B cell (primary cell): Measurements from ENCODE around the gene RAPGEF5. TPM values are rescaled to one million over a fixed set of nuclear protein-coding genes. Genes with fewer than 3 reads are reported as not detected.

Source experiments
- ATAC-seq: fragments of 200-7000 bp; cut with Tn5 transposase; one replicate; pipeline ENCODE4 v1.10.0; 2021; ENCODE audit warnings: low read depth, mild to moderate bottlenecking, moderate number of reproducible peaks, moderate library complexity
- CTCF ChIA-PET: fragments of 350-600 bp; sonication (Branson Sonifier 250); formaldehyde crosslinking; loops from one replicate; lab custom pipeline; 2021; ENCODE audit warnings: antibody characterized with exemption, inconsistent platforms; lab: Charles Lee
- POLR2A ChIA-PET: fragments of 350-600 bp; sonication (Branson Sonifier 250); formaldehyde crosslinking; loops from one replicate; lab custom pipeline; 2021; ENCODE audit warnings: antibody characterized with exemption; lab: Charles Lee
- DNase-seq: peaks from one replicate; pipeline ENCODE4 v3.0.0; 2013
- H2AFZ ChIP-seq: 2 replicates; pipeline ENCODE4 v1.6.1; 2012; ENCODE audit warnings: mild to moderate bottlenecking, low read depth, low read length; ENCODE audit not compliant: insufficient read depth, poor library complexity, severe bottlenecking
- H3K27ac ChIP-seq, 2 donors: 1 replicate in 1 of 2; 2 replicates in 1 of 2; pipeline ENCODE4 v1.5.1; 2012 to 2013; ENCODE audit warnings: low read length in 2 of 2, mild to moderate bottlenecking in 2 of 2, moderate library complexity in 1 of 2
- H3K27me3 ChIP-seq, 4 experiments: fragments of 200-600 bp in 1 of 4; sonication (generic) in 1 of 4; replicated peaks in 1 of 4; 1 replicate in 2 of 4; 2 replicates in 2 of 4; pipeline versions ENCODE4 v1.6.1 to v1.7.0; 2013 to 2016; ENCODE audit warnings: low read length in 3 of 4, mild to moderate bottlenecking in 2 of 4, mixed read lengths in 1 of 4, moderate library complexity in 1 of 4; ENCODE audit not compliant: insufficient read depth in 4 of 4, control insufficient read depth in 3 of 4; ENCODE audit errors: control extremely low read depth in 1 of 4
- H3K36me3 ChIP-seq, 2 experiments: replicated peaks in 1 of 2; 1 replicate in 1 of 2; 2 replicates in 1 of 2; pipeline versions ENCODE4 v1.6.1 to v1.7.1; 2013; ENCODE audit warnings: low read length in 1 of 2; ENCODE audit not compliant: insufficient read depth in 2 of 2, control insufficient read depth in 1 of 2; ENCODE audit errors: control extremely low read depth in 1 of 2, extremely low read depth in 1 of 2
- H3K4me1 ChIP-seq, 2 donors: fragments of 200-600 bp in 1 of 2; sonication (generic) in 1 of 2; 1 replicate in 1 of 2; 2 replicates in 1 of 2; pipeline versions ENCODE4 v1.5.1 to v1.6.1; 2013 to 2017; ENCODE audit warnings: low read length in 2 of 2; ENCODE audit not compliant: control insufficient read depth in 2 of 2, insufficient read depth in 2 of 2
- H3K4me2 ChIP-seq: replicated peaks from 2 replicates; pipeline ENCODE3; 2012; ENCODE audit warnings: mild to moderate bottlenecking, low read depth, low read length; ENCODE audit not compliant: poor library complexity, severe bottlenecking
- H3K4me3 ChIP-seq, 5 experiments: fragments of 200-600 bp in 1 of 5; sonication (generic) in 1 of 5; 1 replicate in 3 of 5; 2 replicates in 2 of 5; pipeline versions ENCODE4 v1.5.1 to v1.7.0; 2011 to 2016; ENCODE audit warnings: low read length in 4 of 5, mild to moderate bottlenecking in 4 of 5, low read depth in 2 of 5, control low read depth in 1 of 5, moderate library complexity in 1 of 5; ENCODE audit not compliant: insufficient read depth in 1 of 5; ENCODE audit errors: control extremely low read depth in 1 of 5, extremely low read depth in 1 of 5
- H3K79me2 ChIP-seq: fragments of 200-600 bp; sonication (generic); one replicate; pipeline ENCODE4 v1.6.0; 2016; ENCODE audit warnings: low read length; ENCODE audit not compliant: control insufficient read depth, insufficient read depth
- H3K9ac ChIP-seq: fragments of 200-600 bp; sonication (generic); 2 replicates; pipeline ENCODE4 v1.6.1; 2017; ENCODE audit warnings: mild to moderate bottlenecking, low read length, moderate library complexity
- H3K9me3 ChIP-seq, 3 donors: one replicate each; pipeline versions ENCODE4 v1.6.1 to v1.7.1; 2013; ENCODE audit warnings: low read length in 2 of 3; ENCODE audit not compliant: control insufficient read depth in 2 of 3, insufficient read depth in 1 of 3; ENCODE audit errors: control extremely low read depth in 1 of 3
- H4K20me1 ChIP-seq: 2 replicates; pipeline ENCODE4 v1.6.0; 2012; ENCODE audit warnings: mild to moderate bottlenecking, low read length; ENCODE audit not compliant: insufficient read depth, control insufficient read depth, poor library complexity, severe bottlenecking
- H3K27ac Mint-ChIP-seq: one replicate; pipeline ENCODE4 v1.8.0; 2021; ENCODE audit warnings: mixed read lengths
- H3K27me3 Mint-ChIP-seq: one replicate; pipeline ENCODE4 v1.8.0; 2021; ENCODE audit warnings: mixed read lengths
- H3K4me1 Mint-ChIP-seq: one replicate; pipeline ENCODE4 v1.8.0; 2021; ENCODE audit warnings: mixed read lengths
- H3K4me3 Mint-ChIP-seq: one replicate; pipeline ENCODE4 v1.8.0; 2021; ENCODE audit warnings: mixed read lengths
- H3K9me3 Mint-ChIP-seq: one replicate; pipeline ENCODE4 v1.8.0; 2022; ENCODE audit warnings: mixed read lengths; ENCODE audit not compliant: insufficient read depth
- EZH2 ChIP-seq: IDR thresholded peaks from 2 replicates; pipeline ENCODE4 v1.6.1; 2012; ENCODE audit warnings: borderline replicate concordance, low read depth, mild to moderate bottlenecking, moderate library complexity, low read length; ENCODE audit not compliant: insufficient read depth, poor library complexity, severe bottlenecking
- WGBS: methylation state at CpG from one replicate; pipeline ENCODE4 v1.1.5; 2013; ENCODE audit warnings: missing lambda C conversion rate; ENCODE audit not compliant: insufficient coverage; 5-methylcytosine and 5-hydroxymethylcytosine counted together
- intact Hi-C: fragments of 100-400 bp; cut with micrococcal nuclease; formaldehyde crosslinking; loops from one replicate; pipeline ENCODE4 v1.10.0; 2022
- polyA plus RNA-seq: library from polyadenylated mRNA; depleted of rRNA; stranded (reverse); fragments of >200 nt; gene quantifications from 2 replicates; pipeline ENCODE4 v1.2.3, GENCODE V29; 2012
- total RNA-seq, 2 donors: library from RNA; stranded (reverse); fragments of 120-200 nt in 1 of 2; gene quantifications; 1 replicate in 1 of 2; 2 replicates in 1 of 2; pipeline versions ENCODE4 v1.2.3 to v1.2.4, GENCODE V29; 2013 to 2022
- TF ChIP-seq, protein P1 (sequence below): fragments of 200-600 bp; IDR thresholded peaks from one replicate; pipeline ENCODE4 v1.8.0; 2022; ENCODE audit warnings: antibody characterized with exemption, mild to moderate bottlenecking

RAPGEF5 gene
- total and polyA plus RNA-seq, 2 donors (not counting 1 experiment from before 2014, with no cell fraction given), result 1.5 to 37.6 TPM

DNA sequence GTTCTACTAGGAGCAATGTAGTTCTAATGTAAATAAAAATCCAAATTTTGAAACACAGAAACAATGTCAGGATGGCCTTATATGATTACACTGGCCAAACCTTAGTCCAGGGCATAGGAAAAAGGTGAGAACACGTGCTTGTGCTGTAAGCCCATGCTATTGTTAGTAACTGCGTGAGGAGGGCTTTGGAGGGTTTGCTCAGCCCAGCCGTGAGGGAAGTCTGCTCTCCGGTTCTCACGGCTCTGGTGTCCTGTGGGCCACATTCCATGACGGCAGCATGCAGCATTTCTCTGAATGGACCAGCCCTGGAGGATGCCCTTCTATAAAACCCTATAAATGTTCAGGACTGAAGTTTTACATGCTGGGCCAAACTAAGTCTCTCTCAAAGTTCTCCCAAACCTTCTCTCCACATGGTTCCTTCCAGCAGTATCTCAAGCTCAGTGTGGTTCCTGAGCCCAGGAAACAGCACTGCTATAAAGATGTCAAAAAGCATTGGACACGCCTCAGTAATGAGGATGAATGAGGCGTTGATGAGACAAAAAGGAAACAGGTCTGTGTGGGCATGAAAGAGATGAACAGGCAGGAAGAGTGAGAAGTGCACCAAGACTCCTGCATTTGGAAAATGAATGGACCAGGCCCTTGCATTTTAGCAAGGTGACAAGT lies 236.4 kb downstream of the RAPGEF5 start:
- Mint-ChIP-seq H3K27ac (no peak overlapping the region), H3K27me3 (no peaks in the 10 kb centered on the region), H3K4me1 (peaks cover 8% of the 10 kb centered on the region), H3K9me3 (no peaks in the 10 kb centered on the region), H3K4me3 (no peak overlapping the region)
- Histone ChIP-seq H3K79me2 (no peaks in the 10 kb centered on the region), H2AFZ (no peak overlapping the region), H3K9ac (no peak overlapping the region), H3K36me3 (no peaks in the 10 kb centered on the region), H3K4me3 (no peak overlapping the region), H3K4me1 (peaks cover 3 to 9% of the 10 kb centered on the region in 2 donors), H3K4me2 (no peak overlapping the region), H3K9me3 (no peaks in the 10 kb centered on the region), H3K27ac (no peak overlapping the region), H3K27me3 (no peaks in the 10 kb centered on the region), H4K20me1 (no peaks in the 10 kb centered on the region)
- WGBS, result 90% methylated on average over 8 of the region's 8 CpGs
- ATAC-seq (no peak), DNase-seq (no peak)
- TF ChIP-seq, protein P1, sequence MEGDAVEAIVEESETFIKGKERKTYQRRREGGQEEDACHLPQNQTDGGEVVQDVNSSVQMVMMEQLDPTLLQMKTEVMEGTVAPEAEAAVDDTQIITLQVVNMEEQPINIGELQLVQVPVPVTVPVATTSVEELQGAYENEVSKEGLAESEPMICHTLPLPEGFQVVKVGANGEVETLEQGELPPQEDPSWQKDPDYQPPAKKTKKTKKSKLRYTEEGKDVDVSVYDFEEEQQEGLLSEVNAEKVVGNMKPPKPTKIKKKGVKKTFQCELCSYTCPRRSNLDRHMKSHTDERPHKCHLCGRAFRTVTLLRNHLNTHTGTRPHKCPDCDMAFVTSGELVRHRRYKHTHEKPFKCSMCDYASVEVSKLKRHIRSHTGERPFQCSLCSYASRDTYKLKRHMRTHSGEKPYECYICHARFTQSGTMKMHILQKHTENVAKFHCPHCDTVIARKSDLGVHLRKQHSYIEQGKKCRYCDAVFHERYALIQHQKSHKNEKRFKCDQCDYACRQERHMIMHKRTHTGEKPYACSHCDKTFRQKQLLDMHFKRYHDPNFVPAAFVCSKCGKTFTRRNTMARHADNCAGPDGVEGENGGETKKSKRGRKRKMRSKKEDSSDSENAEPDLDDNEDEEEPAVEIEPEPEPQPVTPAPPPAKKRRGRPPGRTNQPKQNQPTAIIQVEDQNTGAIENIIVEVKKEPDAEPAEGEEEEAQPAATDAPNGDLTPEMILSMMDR, result no peak
- no peak for TF ChIP-seq EZH2
- ChIA-PET CTCF (interaction anchor here (2.7 kb wide), 1 partner anchor 10 kb away, joined by 12 read pairs; no protein-coding TSS in a partner anchor), POLR2A (no interaction called here)
- intact Hi-C loops, result no loop called here

DNA sequence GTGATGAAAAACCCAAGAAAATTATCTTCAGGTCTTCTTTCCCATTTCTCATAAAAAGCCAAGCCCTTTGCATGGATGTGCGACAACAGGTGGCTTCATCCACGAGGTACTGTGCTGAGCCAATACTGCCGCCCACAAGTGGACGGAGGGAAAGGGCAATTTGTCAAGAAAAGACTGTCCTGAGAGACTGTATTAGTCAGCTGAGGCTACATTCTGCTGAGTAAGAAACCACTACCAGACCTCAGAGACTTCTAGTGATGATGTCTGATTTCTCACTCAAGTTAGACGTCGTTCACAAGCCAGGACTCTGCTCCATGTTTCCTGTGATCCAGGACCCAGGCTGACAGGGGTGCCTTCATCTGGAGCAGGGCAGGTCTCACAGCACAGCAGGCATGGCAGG lies 239.7 kb downstream of the RAPGEF5 start:
- H2AFZ ChIP-seq, result no peak overlapping the region
- intact Hi-C loops, result no loop called here
- no peaks in the 10 kb centered on the region for H3K9me3 ChIP-seq
- H3K4me2 ChIP-seq, result no peak overlapping the region
- Mint-ChIP-seq H3K4me1 (peaks cover 6% of the 10 kb centered on the region), H3K27me3 (no peaks in the 10 kb centered on the region), H3K27ac (no peak overlapping the region), H3K4me3 (no peak overlapping the region), H3K9me3 (no peaks in the 10 kb centered on the region)
- H3K4me3 ChIP-seq, result no peak overlapping the region
- ChIA-PET POLR2A (no interaction called here), CTCF (interaction anchor here (1.3 kb wide), 1 partner anchor 7 kb away, joined by 6 read pairs; no protein-coding TSS in a partner anchor)
- ATAC-seq, result no peak
- no peak overlapping the region for H3K27ac ChIP-seq
- WGBS, result 88% methylated on average over 6 of the region's 6 CpGs
- H3K36me3 ChIP-seq, result no peaks in the 10 kb centered on the region
- H3K4me1 ChIP-seq, result peaks cover 3 to 7% of the 10 kb centered on the region in 2 donors
- H3K79me2 ChIP-seq, result no peaks in the 10 kb centered on the region
- H3K9ac ChIP-seq, result no peak overlapping the region
- DNase-seq, result no peak
- no peaks in the 10 kb centered on the region for H4K20me1 ChIP-seq
- TF ChIP-seq, protein P1, result no peak
- TF ChIP-seq EZH2, result no peak
- no peaks in the 10 kb centered on the region for H3K27me3 ChIP-seq
